GM19035 (cell line): ENCODE results near the gene PTPN23.
"Not testable (repeated sequence)": the region's sequence is repeated elsewhere in the genome, so short reads cannot be mapped to it uniquely, and the experiment has no call there.

Experiments used
- ATAC-seq: cut with Tn5 transposase; IDR thresholded peaks from one replicate; pipeline ENCODE4 v1.9.1; 2021; ENCODE audit not compliant: unreplicated experiment

PTPN23 gene

GRCh38 chr3:47380601-47381316 lies at the start of gene PTPN23:
Gene PTPN23 (plus strand): TSS chr3:47381021. CDS start chr3:47381097, 76 bp downstream.
- peak; percentile 77 for ATAC-seq

- no peak for ATAC-seq
Measured at GRCh38 chr3:47333907-47334306, 46.9 kb upstream of the PTPN23 start.

GRCh38 chr3:47337656-47338055 lies 43.2 kb upstream of the PTPN23 start:
- no peak for ATAC-seq

GRCh38 chr3:47339951-47340350 lies 40.9 kb upstream of the PTPN23 start:
- no peak for ATAC-seq

GRCh38 chr3:47340866-47341265 lies 40.0 kb upstream of the PTPN23 start:
- no peak for ATAC-seq

- ATAC-seq = no peak
Measured at GRCh38 chr3:47342151-47342550, 38.7 kb upstream of the PTPN23 start.

- ATAC-seq = no peak
Measured at GRCh38 chr3:47342812-47343211, 38.0 kb upstream of the PTPN23 start.

GRCh38 chr3:47343471-47343971 lies 37.3 kb upstream of the PTPN23 start:
- ATAC-seq = no peak

GRCh38 chr3:47344971-47345370 lies 35.9 kb upstream of the PTPN23 start:
- ATAC-seq = no peak

- peak; percentile 63 for ATAC-seq
Measured at GRCh38 chr3:47347217-47347801, 33.5 kb upstream of the PTPN23 start.

GRCh38 chr3:47348411-47349154 lies 32.2 kb upstream of the PTPN23 start:
- ATAC-seq = no peak

GRCh38 chr3:47355010-47355409 lies 25.8 kb upstream of the PTPN23 start:
- no peak for ATAC-seq

- no peak for ATAC-seq
Measured at GRCh38 chr3:47356201-47356600, 24.6 kb upstream of the PTPN23 start.

- ATAC-seq = no peak
Measured at GRCh38 chr3:47359323-47359722, 21.5 kb upstream of the PTPN23 start.

GRCh38 chr3:47360110-47360517 lies 20.7 kb upstream of the PTPN23 start:
- not testable (repeated sequence) for ATAC-seq

GRCh38 chr3:47362701-47363100 lies 18.1 kb upstream of the PTPN23 start:
- no peak for ATAC-seq

GRCh38 chr3:47365213-47366153 lies 15.3 kb upstream of the PTPN23 start:
- no peak for ATAC-seq

GRCh38 chr3:47366833-47367232 lies 14.0 kb upstream of the PTPN23 start:
- no peak for ATAC-seq

GRCh38 chr3:47367631-47368030 lies 13.2 kb upstream of the PTPN23 start:
- no peak for ATAC-seq

- ATAC-seq = not testable (repeated sequence)
Measured at GRCh38 chr3:47370020-47370419, 10.8 kb upstream of the PTPN23 start.
